Kidney (tissue), 14 donors: ENCODE data around the gene KCNQ2. TPM values are rescaled to one million over a fixed set of nuclear protein-coding genes. Genes with fewer than 3 reads are reported as not detected.
A peak's percentile ranks its signal among the peaks of the same experiment; 100 is the strongest.

Experiments
- DNase-seq, 5 donors: peaks; one replicate each; pipeline ENCODE4 v3.0.0-alpha.2; 2013 to 2020
- FAIRE-seq: peaks from 2 replicates; lab custom pipeline; 2012; peaks lifted over from hg19 to GRCh38; lab: Jason Lieb, UNC
- H3K27ac ChIP-seq, 2 donors: one replicate each; pipeline ENCODE4 v1.7.0; 2013; ENCODE audit warnings: low read depth in 2 of 2, low read length in 2 of 2, inconsistent platforms in 1 of 2
- H3K27me3 ChIP-seq: one replicate; pipeline ENCODE4 v1.7.1; 2013; ENCODE audit warnings: low read length, inconsistent platforms; ENCODE audit not compliant: control insufficient read depth, insufficient read depth
- H3K36me3 ChIP-seq, 3 donors: one replicate each; pipeline versions ENCODE4 v1.7.0 to v1.7.1; 2013; ENCODE audit warnings: low read length in 3 of 3, control low read depth in 1 of 3, inconsistent platforms in 1 of 3; ENCODE audit not compliant: insufficient read depth in 3 of 3, control insufficient read depth in 2 of 3
- H3K4me1 ChIP-seq, 3 donors: one replicate each; pipeline versions ENCODE4 v1.7.0 to v1.7.1; 2013; ENCODE audit warnings: low read length in 3 of 3, inconsistent platforms in 1 of 3, low read depth in 1 of 3; ENCODE audit not compliant: control insufficient read depth in 2 of 3, insufficient read depth in 2 of 3
- H3K4me3 ChIP-seq, 3 donors: one replicate each; pipeline versions ENCODE4 v1.7.0 to v1.8.1; 2013; ENCODE audit warnings: low read length in 3 of 3, control low read depth in 1 of 3, inconsistent platforms in 1 of 3
- H3K9ac ChIP-seq, 3 donors: one replicate each; pipeline versions ENCODE4 v1.7.0 to v1.7.1; 2013; ENCODE audit warnings: low read length in 3 of 3, control low read depth in 1 of 3, inconsistent platforms in 1 of 3
- H3K9me3 ChIP-seq, 3 donors: one replicate each; pipeline versions ENCODE4 v1.7.0 to v1.7.1; 2013; ENCODE audit warnings: low read length in 3 of 3, control low read depth in 1 of 3, inconsistent platforms in 1 of 3; ENCODE audit not compliant: control insufficient read depth in 2 of 3, insufficient read depth in 1 of 3
- intact Hi-C: fragments of 100-400 bp; cut with DNase I; formaldehyde crosslinking; loops from one replicate; pipeline ENCODE4 v1.11.1; 2022
- polyA plus RNA-seq: library from polyadenylated mRNA; stranded (reverse); fragments of 350-450 nt; fragmentation: Illumina TruSeq; extraction: RNeasy Lipid Tissue Mini Kit (QIAGEN cat#74804); gene quantifications from one replicate; pipeline ENCODE4 v1.2.3, GENCODE V29; 2014; ENCODE audit warnings: low read depth, low replicate concordance; ENCODE audit not compliant: insufficient read depth
- total RNA-seq: library from RNA; stranded (reverse); fragmentation: NEBNext Ultra II Directional; extraction: Animal tissue kit (Norgen Biotek cat#: 25700); gene quantifications from one replicate; pipeline ENCODE4 v1.2.1, GENCODE V29; 2021
- TF ChIP-seq, protein P1 (sequence below): IDR thresholded peaks from 3 replicates; pipeline ENCODE4 v1.5.1; 2012; ENCODE audit warnings: mild to moderate bottlenecking, moderate library complexity, borderline replicate concordance; ENCODE audit not compliant: insufficient read depth; ENCODE audit errors: extremely low read depth
- donor health status: control.
- donor health status: control.
- donor health status: control.
- donor health status: control.
- donor health status: control.
- donor health status: DM: yes; HTN: yes; CAD: no.
- donor health status: Normal renal cell carcinoma (clear cell type).

Gene KCNQ2
- total and polyA plus RNA-seq, 2 donors from 2014 or later, result 2.2 TPM; not detected in 1

- Histone ChIP-seq H3K9me3 (no peaks in the 10 kb centered on the region), H3K36me3 (no peaks in the 10 kb centered on the region), H3K27me3 (peaks cover 2% of the 10 kb centered on the region), H3K4me1 (peaks cover 0 to 2% (median 0%) of the 10 kb centered on the region in 3 donors), H3K27ac (no peak overlapping the region), H3K9ac (no peak overlapping the region), H3K4me3 (peak overlapping the region in 1 of 3 donors; percentile 41)
- intact Hi-C loops, result no loop called here
- DNase-seq (peak in 4 of 5 donors; percentile 66 to 87 (median 71)), FAIRE-seq (no peak)
- TF ChIP-seq, protein P1, sequence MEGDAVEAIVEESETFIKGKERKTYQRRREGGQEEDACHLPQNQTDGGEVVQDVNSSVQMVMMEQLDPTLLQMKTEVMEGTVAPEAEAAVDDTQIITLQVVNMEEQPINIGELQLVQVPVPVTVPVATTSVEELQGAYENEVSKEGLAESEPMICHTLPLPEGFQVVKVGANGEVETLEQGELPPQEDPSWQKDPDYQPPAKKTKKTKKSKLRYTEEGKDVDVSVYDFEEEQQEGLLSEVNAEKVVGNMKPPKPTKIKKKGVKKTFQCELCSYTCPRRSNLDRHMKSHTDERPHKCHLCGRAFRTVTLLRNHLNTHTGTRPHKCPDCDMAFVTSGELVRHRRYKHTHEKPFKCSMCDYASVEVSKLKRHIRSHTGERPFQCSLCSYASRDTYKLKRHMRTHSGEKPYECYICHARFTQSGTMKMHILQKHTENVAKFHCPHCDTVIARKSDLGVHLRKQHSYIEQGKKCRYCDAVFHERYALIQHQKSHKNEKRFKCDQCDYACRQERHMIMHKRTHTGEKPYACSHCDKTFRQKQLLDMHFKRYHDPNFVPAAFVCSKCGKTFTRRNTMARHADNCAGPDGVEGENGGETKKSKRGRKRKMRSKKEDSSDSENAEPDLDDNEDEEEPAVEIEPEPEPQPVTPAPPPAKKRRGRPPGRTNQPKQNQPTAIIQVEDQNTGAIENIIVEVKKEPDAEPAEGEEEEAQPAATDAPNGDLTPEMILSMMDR, result peak; percentile 78
These were observed 23.5 kb upstream of the KCNQ2 start for GRCh38 chr20:63495741-63496595.

- Histone ChIP-seq H3K27ac (no peak overlapping the region), H3K4me3 (no peak overlapping the region), H3K9ac (no peak overlapping the region), H3K9me3 (no peaks in the 10 kb centered on the region), H3K27me3 (peaks cover 2% of the 10 kb centered on the region), H3K4me1 (peaks cover 0 to 2% (median 0%) of the 10 kb centered on the region in 3 donors), H3K36me3 (no peaks in the 10 kb centered on the region)
- FAIRE-seq, result no peak
- DNase-seq, result peak in 1 of 5 donors; percentile 51
- TF ChIP-seq, protein P1, result no peak
- intact Hi-C loops, result no loop called here
These were observed 22.8 kb upstream of the KCNQ2 start for GRCh38 chr20:63495167-63495720.

- intact Hi-C loops, result no loop called here
- Histone ChIP-seq H3K9ac (no peak overlapping the region), H3K4me1 (peaks cover 0 to 2% (median 0%) of the 10 kb centered on the region in 3 donors), H3K36me3 (no peaks in the 10 kb centered on the region), H3K9me3 (no peaks in the 10 kb centered on the region), H3K27me3 (peaks cover 2% of the 10 kb centered on the region), H3K27ac (no peak overlapping the region), H3K4me3 (no peak overlapping the region)
- DNase-seq, result peak in 2 of 5 donors; percentile 36 to 76
- FAIRE-seq, result no peak
- TF ChIP-seq, protein P1, result no peak
These were observed 22.1 kb upstream of the KCNQ2 start for GRCh38 chr20:63494420-63495166.
